Activated T-helper 17 cell treated with anti-CD3 and anti-CD28 coated beads, Interleukin-2, amount 50 U/mL, for 72 hours (primary cell): ENCODE data around the gene SNTB2. TPM values are rescaled to one million over a fixed set of nuclear protein-coding genes. Genes with fewer than 3 reads are reported as not detected.

Experiments
- total RNA-seq, 2 donors: library from RNA; stranded (reverse); gene quantifications; one replicate each; pipeline ENCODE4 v1.2.3, GENCODE V29; 2022

SNTB2 gene
- total RNA-seq, 2 donors from 2014 or later: 21.0 to 22.9 TPM

Other genes with a start within 250 kb of the SNTB2 start
- gene HAS3, start 81.5 kb upstream of the SNTB2 start, total RNA-seq: under 1 TPM; 0.40 to 0.71 TPM
- gene CHTF8, start 54.6 kb upstream of the SNTB2 start, total RNA-seq: 100 to 1,000 TPM; 103 to 129 TPM
- gene UTP4, start 54.5 kb upstream of the SNTB2 start, total RNA-seq: 100 to 1,000 TPM in 1 of 2 donors, 10 to 100 TPM in 1; 69.1 to 112 TPM
- 10 to 100 TPM; 20.7 to 26.9 TPM for gene VPS4A, start 124.2 kb downstream of the SNTB2 start, total RNA-seq
- 10 to 100 TPM in 1 of 2 donors, 1 to 10 TPM in 1; 8.4 to 20.6 TPM for gene PDF, start 143.4 kb downstream of the SNTB2 start, total RNA-seq
- gene COG8, start 152.4 kb downstream of the SNTB2 start, total RNA-seq: 10 to 100 TPM; 29.7 to 34.2 TPM
- gene NIP7, start 152.6 kb downstream of the SNTB2 start, total RNA-seq: 10 to 100 TPM; 26.3 to 34.0 TPM
- gene TMED6, start 164.6 kb downstream of the SNTB2 start, total RNA-seq: 1 to 10 TPM; 2.0 to 4.0 TPM
- 10 to 100 TPM; 40.2 to 57.6 TPM for gene TERF2, start 198.8 kb downstream of the SNTB2 start, total RNA-seq
- gene CYB5B, start 237.5 kb downstream of the SNTB2 start, total RNA-seq: 100 to 1,000 TPM in 1 of 2 donors, 10 to 100 TPM in 1; 93.9 to 152 TPM